H1 (cell line): ENCODE data around the gene TMEM145. TPM values are rescaled to one million over a fixed set of nuclear protein-coding genes. Genes with fewer than 3 reads are reported as not detected.

ENCODE experiments used
- BACH1 ChIP-seq: IDR thresholded peaks from 2 replicates; pipeline ENCODE4 v1.6.1; 2012; ENCODE audit warnings: low read length, improper control_type of control experiment
- CHD7 ChIP-seq: fragments of 300-600 bp; sonication (generic); IDR thresholded peaks from 2 replicates; pipeline ENCODE4 v1.7.1; 2012; ENCODE audit warnings: low read length, moderate library complexity, mild to moderate bottlenecking, inconsistent platforms; ENCODE audit not compliant: insufficient replicate concordance
- CTCF ChIP-seq, 3 experiments: IDR thresholded peaks; 1 replicate in 2 of 3; 2 replicates in 1 of 3; pipeline versions ENCODE4 v1.5.1 to v1.6.1; 2011; ENCODE audit warnings: low read length in 3 of 3, mild to moderate bottlenecking in 3 of 3, inconsistent platforms in 2 of 3, low read depth in 1 of 3, moderate library complexity in 1 of 3; ENCODE audit not compliant: insufficient read depth in 1 of 3; ENCODE audit errors: control extremely low read depth in 1 of 3
- JUN ChIP-seq: IDR thresholded peaks from 2 replicates; pipeline ENCODE4 v1.6.1; 2011; ENCODE audit warnings: low read depth, mild to moderate bottlenecking, improper control_type of control experiment, low read length
- RXRA ChIP-seq: IDR thresholded peaks from 2 replicates; pipeline ENCODE4 v1.6.1; 2011; ENCODE audit warnings: low read depth, mild to moderate bottlenecking, low read length, moderate library complexity; ENCODE audit not compliant: insufficient read depth
- SP4 ChIP-seq: IDR thresholded peaks from 2 replicates; pipeline ENCODE4 v1.6.1; 2012; ENCODE audit warnings: low read length, inconsistent platforms
- TEAD4 ChIP-seq: IDR thresholded peaks from 2 replicates; pipeline ENCODE4 v1.6.1; 2012; ENCODE audit warnings: low read depth, low read length, inconsistent platforms, mixed read lengths
- YY1 ChIP-seq: IDR thresholded peaks from 2 replicates; pipeline ENCODE4 v1.6.1; 2011; ENCODE audit warnings: low read depth, mild to moderate bottlenecking, low read length
- polyA plus RNA-seq, 7 experiments: library from polyadenylated mRNA; depleted of rRNA in 3 of 7; stranded (reverse) in 5 of 7; unstranded in 2 of 7; fragments of >200 nt in 5 of 7; fragments of 200-250 nt in 2 of 7; gene quantifications; 1 replicate in 5 of 7; 2 replicates in 1 of 7; 4 replicates in 1 of 7; pipeline versions ENCODE4 v1.2.1 to v1.2.3, GENCODE V29; 2011 to 2013; ENCODE audit warnings: missing spikeins in 2 of 7, mixed read lengths in 2 of 7
- total RNA-seq: library from RNA; stranded (reverse); fragmentation: NEBNext Ultra II Directional; extraction: Animal tissue kit (Norgen Biotek cat#: 25700); gene quantifications from 2 replicates; pipeline ENCODE4 v1.2.1, GENCODE V29; 2021

TMEM145 gene
- total and polyA plus RNA-seq, 2 of the 8 experiments (the other 6 are each of a cell fraction or from before 2014, with no cell fraction given), result 2.3 to 4.7 TPM

- no peak for TF ChIP-seq CHD7
- TF ChIP-seq JUN, result no peak
- TF ChIP-seq CTCF (IDR thresholded peaks at IDR 0.05; ENCODE audit: control extremely low read depth in 1 of 3, insufficient read depth in 1 of 3, low read depth in 1 of 3, low read length in 3 of 3), result peak; percentile 26 to 34 (median 30)
- TF ChIP-seq SP4, result no peak
- no peak for TF ChIP-seq TEAD4
- TF ChIP-seq YY1, result 0 out of 2 replicates have a peak, but pooled peaks have one; percentile 24
- TF ChIP-seq RXRA, result no peak
- TF ChIP-seq BACH1, result no peak
Measured at GRCh38 chr19:42295342-42295741, 17.8 kb upstream of the TMEM145 start (continued).
